HCT116 (cell line): ENCODE results near the gene STMND1. TPM values are rescaled to one million over a fixed set of nuclear protein-coding genes. Genes with fewer than 3 reads are reported as not detected.

Experiments used
- ATAC-seq: fragments of 200-7000 bp; cut with Tn5 transposase; 2 replicates; pipeline ENCODE4 v1.9.1; 2020; ENCODE audit warnings: mild to moderate bottlenecking, moderate library complexity
- BruUV-seq: library from RNA; stranded (reverse); fragments of 400-500 nt; replicated peaks from 2 replicates; lab custom pipeline; 2021; lab: Mats Ljungman, UMichigan
- CTCF ChIA-PET: fragments of 300-600 bp; sonication (Branson Sonifier 250); formaldehyde crosslinking; loops from one replicate; lab custom pipeline; 2021; ENCODE audit warnings: antibody characterized with exemption; lab: Charles Lee
- POLR2A ChIA-PET: fragments of 300-600, 350-600 bp; sonication (Branson Sonifier 250); formaldehyde crosslinking; loops from one replicate; lab custom pipeline; 2021; ENCODE audit warnings: antibody characterized with exemption; lab: Charles Lee
- RAD21 ChIA-PET, 2 experiments: fragments of 300-600 bp; sonication (Branson Sonifier 250); formaldehyde crosslinking; loops; one replicate each; lab custom pipeline; 2023; ENCODE audit warnings: low total read pairs in 2 of 2; ENCODE audit not compliant: uncharacterized antibody in 2 of 2, unreplicated experiment in 2 of 2, low non-redundant PET in 1 of 2; lab: Charles Lee
- DNase-seq: peaks from one replicate; pipeline ENCODE4 v3.0.0-alpha.2; 2010; ENCODE audit warnings: low read depth, low spot score
- H2AFZ ChIP-seq: fragments of 200-600 bp; shearing (Covaris generic), sonication (generic); 2 replicates; pipeline ENCODE4 v1.6.1; 2017; ENCODE audit warnings: low read depth, mixed run types, mixed read lengths, antibody characterized with exemption, low read length; ENCODE audit not compliant: poor library complexity, severe bottlenecking
- H3K27ac ChIP-seq: 2 replicates; pipeline ENCODE4 v1.5.1; 2012; ENCODE audit warnings: low read depth, low read length
- H3K27me3 ChIP-seq: fragments of 200-600 bp; sonication (generic); 2 replicates; pipeline ENCODE4 v1.6.1; 2016; ENCODE audit warnings: mixed run types, low read length, mixed read lengths; ENCODE audit not compliant: insufficient read depth
- H3K36me3 ChIP-seq, 2 experiments: fragments of 200-500 bp in 1 of 2; fragments of 200-600 bp in 1 of 2; sonication (Bioruptor generic) in 1 of 2; sonication (generic) in 1 of 2; 2 replicates each; pipeline versions ENCODE4 v1.5.1 to v1.6.1; 2014 to 2016; ENCODE audit warnings: low read length in 2 of 2, inconsistent platforms in 1 of 2, mixed read lengths in 1 of 2, mixed run types in 1 of 2; ENCODE audit not compliant: insufficient read depth in 2 of 2, control insufficient read depth in 1 of 2
- H3K4me1 ChIP-seq, 2 experiments: fragments of 200-600 bp in 1 of 2; sonication (generic) in 1 of 2; 2 replicates each; pipeline versions ENCODE4 v1.5.1 to v1.6.1; 2012 to 2017; ENCODE audit warnings: low read length in 2 of 2, inconsistent platforms in 1 of 2, mild to moderate bottlenecking in 1 of 2, mixed read lengths in 1 of 2, mixed run types in 1 of 2, moderate library complexity in 1 of 2; ENCODE audit not compliant: insufficient read depth in 2 of 2, control insufficient read depth in 1 of 2
- H3K4me2 ChIP-seq: fragments of 200-600 bp; sonication (generic); 2 replicates; pipeline ENCODE4 v1.6.1; 2017; ENCODE audit warnings: mixed run types, low read length, mixed read lengths
- H3K4me3 ChIP-seq, 2 experiments: fragments of 200-600 bp in 1 of 2; sonication (generic) in 1 of 2; replicated peaks in 1 of 2; 2 replicates each; pipeline ENCODE4 v1.5.1; 2011 to 2016; ENCODE audit warnings: low read length in 2 of 2, control low read depth in 1 of 2, low read depth in 1 of 2, mild to moderate bottlenecking in 1 of 2, mixed read lengths in 1 of 2, mixed run types in 1 of 2
- H3K79me2 ChIP-seq: fragments of 200-600 bp; sonication (generic); 2 replicates; pipeline ENCODE4 v1.6.1; 2017; ENCODE audit warnings: mild to moderate bottlenecking, mixed run types, low read length, moderate library complexity, mixed read lengths; ENCODE audit not compliant: insufficient read depth
- H3K9ac ChIP-seq: fragments of 200-600 bp; sonication (generic); 2 replicates; pipeline ENCODE4 v1.6.1; 2016; ENCODE audit warnings: low read length, mixed read lengths
- H3K9me2 ChIP-seq: fragments of 200-600 bp; sonication (generic), shearing (Covaris generic); 2 replicates; pipeline ENCODE4 v1.6.1; 2017; ENCODE audit warnings: mixed run types, mild to moderate bottlenecking, moderate library complexity; ENCODE audit not compliant: insufficient read depth
- H3K9me3 ChIP-seq, 2 experiments: fragments of 200-500 bp in 1 of 2; fragments of 200-600 bp in 1 of 2; sonication (Bioruptor generic) in 1 of 2; sonication (generic) in 1 of 2; 2 replicates each; pipeline ENCODE4 v1.6.1; 2014 to 2017; ENCODE audit warnings: low read length in 2 of 2, mixed read lengths in 2 of 2, inconsistent platforms in 1 of 2, low read depth in 1 of 2, mild to moderate bottlenecking in 1 of 2, mixed run types in 1 of 2, moderate library complexity in 1 of 2; ENCODE audit not compliant: control insufficient read depth in 1 of 2, insufficient read depth in 1 of 2
- H4K20me1 ChIP-seq: fragments of 200-600 bp; sonication (generic), shearing (Covaris generic); 2 replicates; pipeline ENCODE4 v1.6.1; 2017; ENCODE audit warnings: mixed run types, mild to moderate bottlenecking, moderate library complexity; ENCODE audit not compliant: insufficient read depth
- CBX3 ChIP-seq: IDR thresholded peaks from 2 replicates; pipeline ENCODE4 v1.6.1; 2012; ENCODE audit warnings: low read depth
- EGR1 ChIP-seq: IDR thresholded peaks from 2 replicates; pipeline ENCODE4 v1.6.1; 2012; ENCODE audit warnings: low read depth
- ELF1 ChIP-seq: IDR thresholded peaks from 2 replicates; pipeline ENCODE4 v1.6.1; 2012; ENCODE audit warnings: low read depth, borderline replicate concordance
- EZH2 ChIP-seq: fragments of 200-600 bp; sonication (generic); IDR thresholded peaks from 2 replicates; pipeline ENCODE4 v1.6.1; 2017; ENCODE audit warnings: antibody characterized with exemption, mixed run types
- EZH2phosphoT487 ChIP-seq: fragments of 200-600 bp; IDR thresholded peaks from 2 replicates; pipeline ENCODE4 v1.6.1; 2018; ENCODE audit warnings: antibody characterized with exemption, borderline replicate concordance
- FOSL1 ChIP-seq: IDR thresholded peaks from 2 replicates; pipeline ENCODE4 v1.6.1; 2012; ENCODE audit warnings: low read depth
- JUND ChIP-seq: IDR thresholded peaks from 2 replicates; pipeline ENCODE4 v1.6.1; 2012
- POLR2A ChIP-seq: IDR thresholded peaks from 2 replicates; pipeline ENCODE4 v1.7.0; 2011; ENCODE audit warnings: borderline replicate concordance; ENCODE audit not compliant: insufficient read depth, insufficient read length; ENCODE audit errors: extremely low read depth
- POLR2AphosphoS5 ChIP-seq: IDR thresholded peaks from 2 replicates; pipeline ENCODE4 v1.6.1; 2011; ENCODE audit warnings: mild to moderate bottlenecking, low read depth, low read length, moderate library complexity
- RAD21 ChIP-seq: IDR thresholded peaks from 2 replicates; pipeline ENCODE4 v1.6.1; 2012; ENCODE audit warnings: low read depth, mild to moderate bottlenecking
- SIN3A ChIP-seq: IDR thresholded peaks from 2 replicates; pipeline ENCODE4 v1.6.1; 2012; ENCODE audit warnings: low read depth
- SP1 ChIP-seq: IDR thresholded peaks from 2 replicates; pipeline ENCODE4 v1.6.1; 2012; ENCODE audit warnings: low read depth
- SRF ChIP-seq: IDR thresholded peaks from 2 replicates; pipeline ENCODE4 v1.6.1; 2012; ENCODE audit warnings: low read depth
- YY1 ChIP-seq: IDR thresholded peaks from 2 replicates; pipeline ENCODE4 v1.6.1; 2011; ENCODE audit warnings: low read length, low read depth, moderate library complexity, mild to moderate bottlenecking; ENCODE audit not compliant: insufficient replicate concordance; ENCODE audit errors: extremely low read depth
- ZFX ChIP-seq: fragments of 450-650 bp; IDR thresholded peaks from 2 replicates; pipeline ENCODE4 v1.6.1; 2017
- ZNF274 ChIP-seq: fragments of 200-500 bp; sonication (Bioruptor generic); IDR thresholded peaks from 2 replicates; pipeline ENCODE4 v1.6.1; 2014; ENCODE audit warnings: mild to moderate bottlenecking, low read depth, low read length, inconsistent platforms
- intact Hi-C: fragments of 100-400 bp; cut with micrococcal nuclease; formaldehyde crosslinking; loops from 2 replicates; pipeline ENCODE4 v1.10.0; 2022
- total RNA-seq: library from RNA; stranded (reverse); gene quantifications from one replicate; pipeline ENCODE4 v1.2.1, GENCODE V29; 2021; ENCODE audit not compliant: unreplicated experiment
- TF ChIP-seq, protein P1 (sequence below): IDR thresholded peaks from 2 replicates; pipeline ENCODE4 v1.6.1; 2012
- TF ChIP-seq, protein P2 (sequence below): IDR thresholded peaks from 2 replicates; pipeline ENCODE4 v1.6.1; 2012; ENCODE audit warnings: low read depth

STMND1 gene
- total RNA-seq, 1 experiment from 2014 or later, result not detected

DNA sequence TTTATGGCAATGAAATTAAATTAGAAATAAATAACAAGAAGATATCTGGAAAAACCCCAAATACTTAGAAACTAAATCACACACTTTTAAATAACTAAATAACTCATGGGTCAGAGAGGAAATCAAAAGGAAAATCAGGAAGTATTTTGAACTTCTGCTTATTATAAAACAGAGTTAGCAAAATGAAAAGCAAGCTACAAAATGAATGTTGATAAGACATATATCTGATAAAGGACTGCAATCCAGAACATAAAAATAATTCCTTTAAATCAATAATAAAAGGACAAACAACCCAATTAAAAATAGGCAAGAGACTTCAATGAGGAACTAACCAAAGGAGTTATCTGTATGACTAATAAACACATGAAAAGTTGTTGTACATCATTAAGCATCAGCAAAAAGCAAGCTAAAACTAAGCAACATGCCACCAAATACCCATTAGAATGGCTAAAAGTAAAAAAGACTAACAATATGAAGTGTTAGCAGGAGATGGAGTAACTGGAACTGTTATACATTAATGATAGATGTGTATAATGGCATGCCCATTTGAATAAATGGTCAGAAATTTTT, 38.9 kb upstream of the STMND1 start:
- H3K4me3 ChIP-seq, result no peak overlapping the region
- no peaks in the 10 kb centered on the region for H4K20me1 ChIP-seq
- no peaks in the 10 kb centered on the region for H3K4me1 ChIP-seq
- H3K27me3 ChIP-seq, result no peaks in the 10 kb centered on the region
- intact Hi-C loops, result no loop called here
- no peak overlapping the region for H2AFZ ChIP-seq
- RAD21 ChIA-PET, result no interaction called here
- no peak for DNase-seq
- POLR2A ChIA-PET, result no interaction called here
- TF ChIP-seq, protein P1, sequence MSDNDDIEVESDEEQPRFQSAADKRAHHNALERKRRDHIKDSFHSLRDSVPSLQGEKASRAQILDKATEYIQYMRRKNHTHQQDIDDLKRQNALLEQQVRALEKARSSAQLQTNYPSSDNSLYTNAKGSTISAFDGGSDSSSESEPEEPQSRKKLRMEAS, result no peak
- TF ChIP-seq SRF (no peak), POLR2AphosphoS5 (no peak), JUND (no peak), SIN3A (no peak), EGR1 (no peak), POLR2A (no peak), ELF1 (no peak), RAD21 (no peak), FOSL1 (no peak), ZFX (no peak), ZNF274 (no peak)
- TF ChIP-seq, all 23 proteins: peak for 0
- no peaks in the 10 kb centered on the region for H3K79me2 ChIP-seq
- H3K9ac ChIP-seq, result no peak overlapping the region
- no peak overlapping the region for H3K4me2 ChIP-seq
- no peak for ATAC-seq
- H3K36me3 ChIP-seq, result no peaks in the 10 kb centered on the region
- no peaks in the 10 kb centered on the region for H3K9me2 ChIP-seq
- no TSS peak for BruUV-seq
- H3K9me3 ChIP-seq, result no peaks in the 10 kb centered on the region
- CTCF ChIA-PET, result interaction anchor here (1.0 kb wide), 1 partner anchor 20 kb away, joined by 3 read pairs; no protein-coding TSS in a partner anchor
- no peak overlapping the region for H3K27ac ChIP-seq

DNA sequence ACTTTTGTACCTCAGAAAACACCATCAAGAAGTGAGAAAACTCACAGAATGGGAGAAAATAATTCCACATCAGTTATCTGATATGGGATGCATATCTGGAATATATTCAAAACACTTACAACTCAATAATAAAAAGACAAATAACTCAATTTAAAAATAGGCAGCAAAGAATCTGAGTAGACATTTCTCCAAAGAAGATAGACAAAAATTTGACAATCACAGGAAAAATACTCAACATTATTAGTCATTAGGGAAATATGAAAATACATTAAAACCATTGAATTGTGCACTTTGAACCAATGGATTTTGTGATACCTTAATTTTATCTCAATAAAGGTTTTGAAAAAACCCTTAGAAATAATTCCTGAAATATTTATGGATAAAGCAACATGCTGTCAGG, 36.9 kb upstream of the STMND1 start:
- no peak overlapping the region for H3K4me3 ChIP-seq
- no peak for DNase-seq
- ATAC-seq, result no peak
- H3K27me3 ChIP-seq, result no peaks in the 10 kb centered on the region
- no peaks in the 10 kb centered on the region for H4K20me1 ChIP-seq
- H3K4me2 ChIP-seq, result no peak overlapping the region
- H3K4me1 ChIP-seq, result no peaks in the 10 kb centered on the region
- no peaks in the 10 kb centered on the region for H3K9me2 ChIP-seq
- H2AFZ ChIP-seq, result no peak overlapping the region
- intact Hi-C loops, result no loop called here
- no peaks in the 10 kb centered on the region for H3K79me2 ChIP-seq
- no peak overlapping the region for H3K27ac ChIP-seq
- H3K9ac ChIP-seq, result no peak overlapping the region
- H3K36me3 ChIP-seq, result no peaks in the 10 kb centered on the region
- POLR2A ChIA-PET, result no interaction called here
- no peaks in the 10 kb centered on the region for H3K9me3 ChIP-seq
- no TSS peak for BruUV-seq
- CTCF ChIA-PET, result no interaction called here
- RAD21 ChIA-PET, result no interaction called here
- TF ChIP-seq EZH2phosphoT487 (no peak), FOSL1 (no peak), ELF1 (no peak), YY1 (no peak), EZH2 (no peak), EGR1 (no peak), CBX3 (no peak), SP1 (no peak), POLR2A (no peak), SIN3A (no peak), POLR2AphosphoS5 (no peak), SRF (no peak)
- TF ChIP-seq, protein P2, sequence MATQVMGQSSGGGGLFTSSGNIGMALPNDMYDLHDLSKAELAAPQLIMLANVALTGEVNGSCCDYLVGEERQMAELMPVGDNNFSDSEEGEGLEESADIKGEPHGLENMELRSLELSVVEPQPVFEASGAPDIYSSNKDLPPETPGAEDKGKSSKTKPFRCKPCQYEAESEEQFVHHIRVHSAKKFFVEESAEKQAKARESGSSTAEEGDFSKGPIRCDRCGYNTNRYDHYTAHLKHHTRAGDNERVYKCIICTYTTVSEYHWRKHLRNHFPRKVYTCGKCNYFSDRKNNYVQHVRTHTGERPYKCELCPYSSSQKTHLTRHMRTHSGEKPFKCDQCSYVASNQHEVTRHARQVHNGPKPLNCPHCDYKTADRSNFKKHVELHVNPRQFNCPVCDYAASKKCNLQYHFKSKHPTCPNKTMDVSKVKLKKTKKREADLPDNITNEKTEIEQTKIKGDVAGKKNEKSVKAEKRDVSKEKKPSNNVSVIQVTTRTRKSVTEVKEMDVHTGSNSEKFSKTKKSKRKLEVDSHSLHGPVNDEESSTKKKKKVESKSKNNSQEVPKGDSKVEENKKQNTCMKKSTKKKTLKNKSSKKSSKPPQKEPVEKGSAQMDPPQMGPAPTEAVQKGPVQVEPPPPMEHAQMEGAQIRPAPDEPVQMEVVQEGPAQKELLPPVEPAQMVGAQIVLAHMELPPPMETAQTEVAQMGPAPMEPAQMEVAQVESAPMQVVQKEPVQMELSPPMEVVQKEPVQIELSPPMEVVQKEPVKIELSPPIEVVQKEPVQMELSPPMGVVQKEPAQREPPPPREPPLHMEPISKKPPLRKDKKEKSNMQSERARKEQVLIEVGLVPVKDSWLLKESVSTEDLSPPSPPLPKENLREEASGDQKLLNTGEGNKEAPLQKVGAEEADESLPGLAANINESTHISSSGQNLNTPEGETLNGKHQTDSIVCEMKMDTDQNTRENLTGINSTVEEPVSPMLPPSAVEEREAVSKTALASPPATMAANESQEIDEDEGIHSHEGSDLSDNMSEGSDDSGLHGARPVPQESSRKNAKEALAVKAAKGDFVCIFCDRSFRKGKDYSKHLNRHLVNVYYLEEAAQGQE, result no peak
